HepG2 (cell line): Measurements from ENCODE around the gene BRD2. TPM values are rescaled to one million over a fixed set of nuclear protein-coding genes. Genes with fewer than 3 reads are reported as not detected.

Experiments used
- ATF7 ChIP-seq, 2 experiments: fragments of 450-650 bp in 1 of 2; sonication (generic) in 1 of 2; formaldehyde crosslinking in 1 of 2; IDR thresholded peaks; 2 replicates each; pipeline versions ENCODE4 v1.4.0 to v1.6.1; 2016 to 2020; ENCODE audit warnings: antibody characterized with exemption in 1 of 2, mild to moderate bottlenecking in 1 of 2, missing genetic modification reagents in 1 of 2
- CENPX ChIP-seq: sonication (generic); formaldehyde crosslinking; IDR thresholded peaks from 2 replicates; pipeline ENCODE4 v1.9.0; 2021; ENCODE audit warnings: mild to moderate bottlenecking, missing genetic modification reagents, moderate library complexity
- ETV5 ChIP-seq: IDR thresholded peaks from 2 replicates; pipeline ENCODE4 v1.6.1; 2018; ENCODE audit warnings: missing biosample characterization, missing genetic modification reagents, inconsistent platforms, borderline replicate concordance
- FOXK1 ChIP-seq: sonication (generic); formaldehyde crosslinking; IDR thresholded peaks from 2 replicates; pipeline ENCODE4 v1.4.0; 2020; ENCODE audit warnings: low read depth, missing genetic modification reagents, borderline replicate concordance
- HBP1 ChIP-seq: IDR thresholded peaks from 2 replicates; pipeline ENCODE4 v1.6.1; 2016; ENCODE audit warnings: low read depth, control low read depth
- KAT2B ChIP-seq: fragments of 150-350 bp; IDR thresholded peaks from 2 replicates; pipeline ENCODE4 v1.6.1; 2014; ENCODE audit warnings: low read depth, low read length, borderline replicate concordance
- KDM3A ChIP-seq: IDR thresholded peaks from 2 replicates; pipeline ENCODE4 v1.6.1; 2018; ENCODE audit warnings: low read depth, missing compliant biosample characterization
- MAF1 ChIP-seq: sonication (generic); formaldehyde crosslinking; IDR thresholded peaks from 2 replicates; pipeline ENCODE4 v1.5.0; 2020; ENCODE audit warnings: missing genetic modification reagents, borderline replicate concordance
- MED1 ChIP-seq: sonication (generic); formaldehyde crosslinking; IDR thresholded peaks from 2 replicates; pipeline ENCODE4 v1.4.0; 2020; ENCODE audit warnings: missing genetic modification reagents
- MIXL1 ChIP-seq: IDR thresholded peaks from 2 replicates; pipeline ENCODE4 v1.6.1; 2016
- NCOA5 ChIP-seq: sonication (generic); formaldehyde crosslinking; IDR thresholded peaks from 2 replicates; pipeline ENCODE4 v1.4.0; 2020; ENCODE audit warnings: missing genetic modification reagents
- NKX3-1 ChIP-seq: sonication (generic); formaldehyde crosslinking; IDR thresholded peaks from 2 replicates; pipeline ENCODE4 v1.5.0; 2020; ENCODE audit warnings: missing genetic modification reagents
- NR1H2 ChIP-seq: sonication (generic); formaldehyde crosslinking; IDR thresholded peaks from 2 replicates; pipeline ENCODE4 v1.8.1; 2022; ENCODE audit warnings: low read depth, missing genetic modification reagents, borderline replicate concordance
- PHB2 ChIP-seq: fragments of 450-650 bp; IDR thresholded peaks from 2 replicates; pipeline ENCODE4 v1.6.1; 2018; ENCODE audit not compliant: partially characterized antibody
- RARA ChIP-seq: IDR thresholded peaks from 2 replicates; pipeline ENCODE4 v1.6.1; 2016; ENCODE audit warnings: missing genetic modification reagents, missing compliant biosample characterization
- SNAPC5 ChIP-seq: sonication (generic); formaldehyde crosslinking; IDR thresholded peaks from 2 replicates; pipeline ENCODE4 v1.8.1; 2023; ENCODE audit warnings: mild to moderate bottlenecking, missing genetic modification reagents, borderline replicate concordance
- SSRP1 ChIP-seq: IDR thresholded peaks from 2 replicates; pipeline ENCODE4 v1.6.1; 2016; ENCODE audit warnings: control low read depth
- TBP ChIP-seq: sonication (generic); formaldehyde crosslinking; IDR thresholded peaks from 2 replicates; pipeline ENCODE4 v1.5.0; 2020; ENCODE audit warnings: missing genetic modification reagents
- ZNF550 ChIP-seq: sonication (generic); formaldehyde crosslinking; IDR thresholded peaks from 2 replicates; pipeline ENCODE4 v1.4.0; 2020; ENCODE audit warnings: mild to moderate bottlenecking, missing genetic modification reagents, borderline replicate concordance
- ZNF629 ChIP-seq: sonication (generic); formaldehyde crosslinking; conservative IDR thresholded peaks from 2 replicates; pipeline ENCODE4 v1.5.0; 2020; ENCODE audit warnings: missing genetic modification reagents
- ZNF639 ChIP-seq: conservative IDR thresholded peaks from 2 replicates; pipeline ENCODE4 v1.6.1; 2018; ENCODE audit warnings: missing genetic modification reagents
- ZNF878 ChIP-seq: sonication (generic); formaldehyde crosslinking; IDR thresholded peaks from 2 replicates; pipeline ENCODE4 v1.8.1; 2023; ENCODE audit warnings: mild to moderate bottlenecking, missing genetic modification reagents, moderate library complexity
- polyA plus RNA-seq, 8 experiments: library from polyadenylated mRNA; depleted of rRNA in 3 of 8; stranded (reverse) in 7 of 8; unstranded in 1 of 8; fragments of >200 nt; fragmentation: Illumina TruSeq in 4 of 8; extraction: Trizol in 4 of 8; gene quantifications; 2 replicates each; pipeline versions ENCODE4 v1.2.1 to v1.2.3, GENCODE V29; 2011 to 2016; ENCODE audit warnings: low read depth in 4 of 8, missing spikeins in 1 of 8, mixed read lengths in 1 of 8; ENCODE audit not compliant: insufficient read depth in 1 of 8
- total RNA-seq, 5 experiments: library from RNA; depleted of rRNA; stranded (reverse); fragments of >200 nt; fragmentation: Illumina TruSeq; extraction: Trizol; gene quantifications; 2 replicates each; pipeline ENCODE4 v1.2.3, GENCODE V29; 2016; ENCODE audit warnings: low read depth in 1 of 5
- TF ChIP-seq, protein P1 (sequence below): IDR thresholded peaks from 2 replicates; pipeline ENCODE4 v1.6.1; 2016
- TF ChIP-seq, protein P2 (sequence below): sonication (generic); formaldehyde crosslinking; IDR thresholded peaks from 2 replicates; pipeline ENCODE4 v1.8.0; 2022; ENCODE audit warnings: mild to moderate bottlenecking, missing genetic modification reagents, moderate library complexity
- TF ChIP-seq, protein P3 (sequence below): IDR thresholded peaks from 2 replicates; pipeline ENCODE4 v1.6.1; 2018; ENCODE audit warnings: missing genetic modification reagents, mild to moderate bottlenecking, missing compliant biosample characterization

Gene BRD2
- total and polyA plus RNA-seq, 2 of the 13 experiments (the other 11 are each of a cell fraction or from before 2014, with no cell fraction given), result 143 to 202 TPM

GRCh38 chr6:32971581-32972352 is 3.4 kb downstream of the BRD2 start (continued):
- TF ChIP-seq SSRP1 (CRISPR knock-in tag) (no peak; the same call in none of the 2 replicates), ZNF629 (CRISPR knock-in tag) (peak; percentile 26; the same call in 1 of the 2 replicates), ZNF878 (CRISPR knock-in tag) (peak; percentile 97), MAF1 (CRISPR knock-in tag) (peak; percentile 90), MIXL1 (CRISPR knock-in tag) (no peak), TBP (CRISPR knock-in tag) (peak; percentile 37; the same call in 1 of the 2 replicates), FOXK1 (CRISPR knock-in tag) (peak; percentile 57; the same call in 1 of the 2 replicates), ATF7 (IDR thresholded peaks at IDR 0.05) (peak; percentile 100), ATF7 (CRISPR knock-in tag; IDR thresholded peaks at IDR 0.05) (peak; percentile 99), NKX3-1 (CRISPR knock-in tag) (peak; percentile 84; the same call in 1 of the 2 replicates), ZNF550 (CRISPR knock-in tag) (peak; percentile 10; the same call in 1 of the 2 replicates), MED1 (no peak; the same call in 1 of the 2 replicates), KDM3A (peak; percentile 34; the same call in 1 of the 2 replicates), ETV5 (CRISPR knock-in tag) (peak; percentile 22; the same call in 1 of the 2 replicates), CENPX (CRISPR knock-in tag) (no peak), RARA (peak; percentile 49; the same call in 1 of the 2 replicates), KAT2B (no peak), SNAPC5 (CRISPR knock-in tag) (no peak), HBP1 (CRISPR knock-in tag) (peak; percentile 84), NCOA5 (CRISPR knock-in tag) (peak; percentile 87), NR1H2 (CRISPR knock-in tag) (peak; percentile 89; the same call in 1 of the 2 replicates), ZNF639 (CRISPR knock-in tag) (peak; percentile 29; the same call in 1 of the 2 replicates), PHB2 (no peak)
- TF ChIP-seq, protein P1, sequence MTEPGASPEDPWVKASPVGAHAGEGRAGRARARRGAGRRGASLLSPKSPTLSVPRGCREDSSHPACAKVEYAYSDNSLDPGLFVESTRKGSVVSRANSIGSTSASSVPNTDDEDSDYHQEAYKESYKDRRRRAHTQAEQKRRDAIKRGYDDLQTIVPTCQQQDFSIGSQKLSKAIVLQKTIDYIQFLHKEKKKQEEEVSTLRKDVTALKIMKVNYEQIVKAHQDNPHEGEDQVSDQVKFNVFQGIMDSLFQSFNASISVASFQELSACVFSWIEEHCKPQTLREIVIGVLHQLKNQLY, result no peak
- TF ChIP-seq, protein P2, sequence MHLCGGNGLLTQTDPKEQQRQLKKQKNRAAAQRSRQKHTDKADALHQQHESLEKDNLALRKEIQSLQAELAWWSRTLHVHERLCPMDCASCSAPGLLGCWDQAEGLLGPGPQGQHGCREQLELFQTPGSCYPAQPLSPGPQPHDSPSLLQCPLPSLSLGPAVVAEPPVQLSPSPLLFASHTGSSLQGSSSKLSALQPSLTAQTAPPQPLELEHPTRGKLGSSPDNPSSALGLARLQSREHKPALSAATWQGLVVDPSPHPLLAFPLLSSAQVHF, result no peak
- TF ChIP-seq, protein P3, sequence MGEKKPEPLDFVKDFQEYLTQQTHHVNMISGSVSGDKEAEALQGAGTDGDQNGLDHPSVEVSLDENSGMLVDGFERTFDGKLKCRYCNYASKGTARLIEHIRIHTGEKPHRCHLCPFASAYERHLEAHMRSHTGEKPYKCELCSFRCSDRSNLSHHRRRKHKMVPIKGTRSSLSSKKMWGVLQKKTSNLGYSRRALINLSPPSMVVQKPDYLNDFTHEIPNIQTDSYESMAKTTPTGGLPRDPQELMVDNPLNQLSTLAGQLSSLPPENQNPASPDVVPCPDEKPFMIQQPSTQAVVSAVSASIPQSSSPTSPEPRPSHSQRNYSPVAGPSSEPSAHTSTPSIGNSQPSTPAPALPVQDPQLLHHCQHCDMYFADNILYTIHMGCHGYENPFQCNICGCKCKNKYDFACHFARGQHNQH, result peak; percentile 87; the same call in 1 of the 2 replicates
